Measurements from ENCODE around the gene CHADL. TPM values are rescaled to one million over a fixed set of nuclear protein-coding genes. Genes with fewer than 3 reads are reported as not detected.

Gene CHADL
- total and polyA plus RNA-seq, 2 of the 8 experiments (the other 6 are each of a cell fraction or from before 2014, with no cell fraction given), result 0.78 to 1.4 TPM

DNA sequence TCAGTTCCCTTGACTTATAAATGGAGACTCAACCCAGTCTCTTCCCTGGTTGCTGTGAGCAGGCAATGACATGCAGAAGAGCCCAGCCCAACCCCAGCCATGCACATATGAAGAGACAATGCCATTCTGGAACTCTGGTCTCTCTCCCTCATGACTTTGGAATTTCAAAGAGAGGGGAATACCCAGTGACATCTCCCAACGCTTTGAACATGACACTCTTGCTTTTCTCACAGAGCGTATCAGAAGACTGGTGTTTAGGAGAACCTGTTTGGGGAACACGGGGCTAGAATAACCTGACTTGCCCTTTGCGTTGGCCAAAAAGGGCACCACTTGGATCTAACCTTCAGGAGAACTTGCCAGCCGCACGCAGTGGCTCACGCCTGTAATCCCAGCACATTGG lies 32.4 kb upstream of the CHADL start (continued):
- TF ChIP-seq, protein P1, sequence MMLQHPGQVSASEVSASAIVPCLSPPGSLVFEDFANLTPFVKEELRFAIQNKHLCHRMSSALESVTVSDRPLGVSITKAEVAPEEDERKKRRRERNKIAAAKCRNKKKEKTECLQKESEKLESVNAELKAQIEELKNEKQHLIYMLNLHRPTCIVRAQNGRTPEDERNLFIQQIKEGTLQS (IDR thresholded peaks at IDR 0.05; ENCODE audit: insufficient read depth, low read depth, low read length), result no peak
- no peak for TF ChIP-seq E2F6 (IDR thresholded peaks at IDR 0.05)
- no peak for TF ChIP-seq SIRT6 (IDR thresholded peaks at IDR 0.05; ENCODE audit: low read length)
- TF ChIP-seq POU5F1 (IDR thresholded peaks at IDR 0.05; ENCODE audit: low read depth, low read length), result no peak
